HG03354 (cell line): ENCODE measurements around the gene ENO2.
A peak's percentile ranks its signal among the peaks of the same experiment; 100 is the strongest.

ENCODE experiments used
- ATAC-seq: cut with Tn5 transposase; IDR thresholded peaks from one replicate; pipeline ENCODE4 v1.9.1; 2021; ENCODE audit warnings: mild to moderate bottlenecking; ENCODE audit not compliant: unreplicated experiment, poor library complexity, severe bottlenecking

Gene ENO2

GRCh38 chr12:6957741-6958608, 43.6 kb downstream of the ENO2 start:
- ATAC-seq, result no peak

GRCh38 chr12:6958609-6959057, 44.3 kb downstream of the ENO2 start:
- ATAC-seq, result no peak

GRCh38 chr12:6959058-6959804, 44.9 kb downstream of the ENO2 start:
- peak; percentile 66 for ATAC-seq

GRCh38 chr12:6959805-6960592, 45.6 kb downstream of the ENO2 start:
- no peak for ATAC-seq

- no peak for ATAC-seq
Measured at GRCh38 chr12:6960593-6961277, 46.4 kb downstream of the ENO2 start.

GRCh38 chr12:6961278-6961694, 46.9 kb downstream of the ENO2 start:
- peak; percentile 18 for ATAC-seq

GRCh38 chr12:6961695-6962284, 47.4 kb downstream of the ENO2 start:
- ATAC-seq, result peak; percentile 19

- ATAC-seq, result no peak
Measured at GRCh38 chr12:6962285-6963015, 48.1 kb downstream of the ENO2 start.

- no peak for ATAC-seq
Measured at GRCh38 chr12:6963016-6963731, 48.8 kb downstream of the ENO2 start.

- no peak for ATAC-seq
Measured at GRCh38 chr12:6963791-6964413, 49.5 kb downstream of the ENO2 start.

- ATAC-seq, result peak; percentile 4
Measured at GRCh38 chr12:6964605-6965025, 50.2 kb downstream of the ENO2 start.

GRCh38 chr12:6965026-6965661, 50.8 kb downstream of the ENO2 start:
- peak; percentile 49 for ATAC-seq

- ATAC-seq, result no peak
Measured at GRCh38 chr12:6965714-6966113, 51.3 kb downstream of the ENO2 start.

- no peak for ATAC-seq
Measured at GRCh38 chr12:6966351-6966750, 52.0 kb downstream of the ENO2 start.

- ATAC-seq, result no peak
Measured at GRCh38 chr12:6967651-6968100, 53.3 kb downstream of the ENO2 start.

- no peak for ATAC-seq
Measured at GRCh38 chr12:6968426-6968825, 54.0 kb downstream of the ENO2 start.

GRCh38 chr12:6970096-6970527, 55.7 kb downstream of the ENO2 start:
- peak; percentile 9 for ATAC-seq
